GM12864 (cell line): ENCODE results near the gene SLC25A48.
A peak's percentile ranks its signal among the peaks of the same experiment; 100 is the strongest.

Experiments used
- DNase-seq: peaks from one replicate; pipeline ENCODE4 v3.0.0-alpha.2; 2011; ENCODE audit warnings: low read depth
- H3K4me3 ChIP-seq: 2 replicates; pipeline ENCODE4 v1.5.1; 2011; ENCODE audit warnings: mild to moderate bottlenecking, low read depth, low read length, control low read depth
- TF ChIP-seq, protein P1 (sequence below): IDR thresholded peaks from 2 replicates; pipeline ENCODE4 v1.5.1; 2011; ENCODE audit warnings: low read depth, mild to moderate bottlenecking, moderate library complexity, low read length, control low read depth, inconsistent platforms; ENCODE audit errors: missing control alignments

Gene SLC25A48

DNA sequence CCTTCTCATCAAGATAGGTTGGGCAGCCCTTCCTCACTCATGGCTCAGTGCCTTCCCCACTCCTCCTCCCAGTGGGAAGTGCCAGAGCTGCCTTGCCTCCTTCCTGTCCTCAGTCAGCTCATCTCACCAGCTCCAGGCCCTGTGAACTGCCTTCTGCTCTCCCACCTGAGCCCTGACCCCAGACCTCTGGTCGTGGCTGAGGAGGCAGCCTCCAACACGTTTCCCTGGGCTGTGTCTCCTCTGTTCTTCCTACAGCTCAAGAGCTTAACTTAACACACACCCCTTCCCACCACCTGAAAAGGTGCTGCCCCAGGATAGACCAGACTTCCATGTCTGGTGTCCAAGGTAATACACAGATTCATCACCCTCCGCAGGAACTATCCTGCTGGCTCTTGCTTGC, 40.0 kb downstream of the SLC25A48 start:
- DNase-seq = no peak
- TF ChIP-seq, protein P1, sequence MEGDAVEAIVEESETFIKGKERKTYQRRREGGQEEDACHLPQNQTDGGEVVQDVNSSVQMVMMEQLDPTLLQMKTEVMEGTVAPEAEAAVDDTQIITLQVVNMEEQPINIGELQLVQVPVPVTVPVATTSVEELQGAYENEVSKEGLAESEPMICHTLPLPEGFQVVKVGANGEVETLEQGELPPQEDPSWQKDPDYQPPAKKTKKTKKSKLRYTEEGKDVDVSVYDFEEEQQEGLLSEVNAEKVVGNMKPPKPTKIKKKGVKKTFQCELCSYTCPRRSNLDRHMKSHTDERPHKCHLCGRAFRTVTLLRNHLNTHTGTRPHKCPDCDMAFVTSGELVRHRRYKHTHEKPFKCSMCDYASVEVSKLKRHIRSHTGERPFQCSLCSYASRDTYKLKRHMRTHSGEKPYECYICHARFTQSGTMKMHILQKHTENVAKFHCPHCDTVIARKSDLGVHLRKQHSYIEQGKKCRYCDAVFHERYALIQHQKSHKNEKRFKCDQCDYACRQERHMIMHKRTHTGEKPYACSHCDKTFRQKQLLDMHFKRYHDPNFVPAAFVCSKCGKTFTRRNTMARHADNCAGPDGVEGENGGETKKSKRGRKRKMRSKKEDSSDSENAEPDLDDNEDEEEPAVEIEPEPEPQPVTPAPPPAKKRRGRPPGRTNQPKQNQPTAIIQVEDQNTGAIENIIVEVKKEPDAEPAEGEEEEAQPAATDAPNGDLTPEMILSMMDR = no peak
- H3K4me3 ChIP-seq = no peak overlapping the region

DNA sequence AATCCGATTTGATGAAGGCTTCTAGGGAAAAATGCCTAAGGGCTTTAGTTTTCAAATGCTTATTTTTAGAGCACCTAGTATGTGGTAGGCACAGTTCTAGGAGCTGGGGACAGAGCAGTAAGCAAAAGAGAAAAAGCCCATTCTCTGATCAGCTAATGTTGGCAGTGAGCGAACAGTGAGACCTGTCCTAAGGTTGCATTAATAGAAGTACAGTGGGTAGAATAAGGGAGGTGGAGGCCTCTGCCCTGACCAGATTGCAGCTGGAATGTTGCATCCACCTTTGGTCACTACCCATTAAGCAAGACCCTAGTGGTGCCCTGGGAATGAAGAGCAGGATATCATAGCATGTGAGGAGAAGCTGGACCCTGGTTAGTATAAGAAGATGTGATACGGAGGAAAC, 41.1 kb downstream of the SLC25A48 start:
- TF ChIP-seq, protein P1 = no peak
- H3K4me3 ChIP-seq = no peak overlapping the region
- no peak for DNase-seq

DNA sequence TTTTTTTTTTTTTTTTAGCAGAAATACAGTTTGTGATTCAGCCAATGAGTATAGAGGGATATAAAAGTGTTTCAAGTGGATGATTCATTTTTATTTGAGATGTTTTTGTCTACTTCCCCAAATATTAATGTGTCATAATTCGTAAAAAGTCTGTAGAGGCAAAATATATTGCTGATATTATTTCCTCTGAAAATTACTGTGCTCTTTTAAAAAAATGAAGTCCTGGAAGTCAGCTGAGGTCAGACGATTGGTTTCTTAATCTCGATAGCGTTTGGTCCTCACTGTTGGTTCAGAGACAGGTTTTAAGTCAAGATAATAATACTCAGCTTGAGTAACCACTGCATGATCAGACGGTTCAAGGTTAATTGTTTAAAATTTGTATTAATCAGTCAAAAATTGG, 41.7 kb downstream of the SLC25A48 start:
- no peak for DNase-seq
- TF ChIP-seq, protein P1 = no peak
- H3K4me3 ChIP-seq = no peak overlapping the region

- DNase-seq = no peak
- TF ChIP-seq, protein P1 = no peak
- no peak overlapping the region for H3K4me3 ChIP-seq
Measured at GRCh38 chr5:135877570-135878155, 43.2 kb downstream of the SLC25A48 start.

DNA sequence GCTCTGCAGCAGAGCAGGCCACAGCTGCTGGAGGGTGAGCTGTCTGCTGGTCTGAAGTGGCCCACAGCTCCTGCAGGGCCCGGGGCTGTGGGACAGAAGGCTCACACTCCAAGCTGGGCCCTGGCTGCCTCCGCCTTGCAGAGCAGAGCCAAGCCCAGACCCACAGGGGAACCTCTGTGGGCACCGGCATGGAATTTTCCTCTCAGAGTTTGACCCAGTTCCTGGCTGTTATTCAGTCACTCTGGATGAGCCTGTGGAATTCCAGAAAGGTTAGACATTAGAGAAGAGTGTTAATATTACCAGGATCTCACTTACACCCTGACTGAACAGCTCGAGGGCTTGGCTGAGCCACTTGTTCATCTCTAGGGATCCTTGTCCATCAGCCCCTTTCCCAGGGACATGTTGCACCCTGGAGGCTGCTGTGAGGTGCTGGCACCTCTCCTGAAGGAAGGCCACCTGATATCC, 43.7 kb downstream of the SLC25A48 start:
- DNase-seq = no peak
- TF ChIP-seq, protein P1 = no peak
- no peak overlapping the region for H3K4me3 ChIP-seq

DNA sequence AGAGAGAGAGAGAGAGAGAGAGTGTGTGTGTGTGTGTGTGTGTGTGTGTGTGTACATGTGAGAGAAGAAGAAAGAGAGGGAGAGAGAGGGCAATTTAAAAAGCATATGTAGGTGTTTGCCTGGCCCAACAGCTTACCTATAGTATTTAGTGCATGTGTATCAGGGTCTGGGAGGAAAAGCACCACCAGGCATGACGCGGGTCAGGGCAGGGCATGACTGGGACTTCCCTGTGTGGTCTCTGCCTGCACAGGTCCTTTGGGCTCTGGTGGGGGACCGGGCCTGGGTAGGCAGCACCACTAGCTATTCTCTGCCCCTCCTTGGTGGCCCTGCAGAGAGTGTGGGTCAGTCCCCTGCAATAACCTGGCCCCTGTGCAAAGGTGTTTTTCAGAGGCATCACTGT, 45.1 kb downstream of the SLC25A48 start:
- no peak overlapping the region for H3K4me3 ChIP-seq
- TF ChIP-seq, protein P1 = no peak
- DNase-seq = no peak

- H3K4me3 ChIP-seq = no peak overlapping the region
- TF ChIP-seq, protein P1 = peak; percentile 38
Measured at GRCh38 chr5:135880278-135880677, 45.8 kb downstream of the SLC25A48 start.

More at GRCh38 chr5:135880278-135880677, 45.8 kb downstream of the SLC25A48 start:
- no peak for DNase-seq
